H9 (cell line): ENCODE measurements around the gene KIF6. TPM values are rescaled to one million over a fixed set of nuclear protein-coding genes. Genes with fewer than 3 reads are reported as not detected.
A peak's percentile ranks its signal among the peaks of the same experiment; 100 is the strongest.

ENCODE experiments used
- DNase-seq: peaks from one replicate; pipeline ENCODE4 v3.0.0-alpha.2; 2017
- H2AFZ ChIP-seq: one replicate; pipeline ENCODE4 v1.6.1; 2013; ENCODE audit warnings: mild to moderate bottlenecking, low read length, control low read depth, moderate library complexity
- H2AK5ac ChIP-seq: 2 replicates; pipeline ENCODE4 v1.6.1; 2013; ENCODE audit warnings: low read length, control low read depth, mixed read lengths; ENCODE audit not compliant: insufficient read length
- H2BK120ac ChIP-seq: one replicate; pipeline ENCODE4 v1.6.1; 2013; ENCODE audit warnings: low read depth, mild to moderate bottlenecking, low read length, control low read depth, inconsistent platforms; ENCODE audit not compliant: poor library complexity, severe bottlenecking
- H2BK12ac ChIP-seq: 2 replicates; pipeline ENCODE4 v1.6.1; 2013; ENCODE audit warnings: low read length, control low read depth, mixed read lengths, low read depth; ENCODE audit not compliant: insufficient read length
- H2BK15ac ChIP-seq: 2 replicates; pipeline ENCODE4 v1.6.1; 2013; ENCODE audit warnings: low read depth, low read length, control low read depth
- H2BK20ac ChIP-seq: one replicate; pipeline ENCODE4 v1.6.1; 2013; ENCODE audit warnings: low read depth, mild to moderate bottlenecking, low read length, control low read depth, inconsistent platforms; ENCODE audit not compliant: poor library complexity, severe bottlenecking
- H2BK5ac ChIP-seq: 2 replicates; pipeline ENCODE4 v1.6.1; 2013; ENCODE audit warnings: low read length, control low read depth, mixed read lengths; ENCODE audit not compliant: insufficient read length
- H3K14ac ChIP-seq: 2 replicates; pipeline ENCODE4 v1.6.1; 2013; ENCODE audit warnings: low read length, control low read depth; ENCODE audit not compliant: insufficient read depth
- H3K18ac ChIP-seq: 2 replicates; pipeline ENCODE4 v1.6.1; 2013; ENCODE audit warnings: low read depth, mild to moderate bottlenecking, mixed read lengths, low read length, control low read depth; ENCODE audit not compliant: insufficient read length
- H3K23ac ChIP-seq: 2 replicates; pipeline ENCODE4 v1.6.1; 2013; ENCODE audit warnings: low read length, control low read depth, mixed read lengths, low read depth; ENCODE audit not compliant: insufficient read length
- H3K23me2 ChIP-seq: 2 replicates; pipeline ENCODE4 v1.6.1; 2013; ENCODE audit warnings: low read depth, mild to moderate bottlenecking, mixed read lengths, low read length, control low read depth; ENCODE audit not compliant: insufficient read length, poor library complexity, severe bottlenecking
- H3K27ac ChIP-seq: 2 replicates; pipeline ENCODE4 v1.5.1; 2013; ENCODE audit warnings: low read length, control low read depth, mixed read lengths, low read depth; ENCODE audit not compliant: insufficient read length
- H3K27me3 ChIP-seq: 2 replicates; pipeline ENCODE4 v1.6.1; 2013; ENCODE audit warnings: low read length, control low read depth, inconsistent platforms; ENCODE audit not compliant: insufficient read depth
- H3K4ac ChIP-seq: 2 replicates; pipeline ENCODE4 v1.6.1; 2013; ENCODE audit warnings: low read depth, mild to moderate bottlenecking, control low read depth, inconsistent platforms, low read length, moderate library complexity
- H3K4me1 ChIP-seq: 2 replicates; pipeline ENCODE4 v1.6.1; 2013; ENCODE audit warnings: low read length, control low read depth, inconsistent platforms; ENCODE audit not compliant: insufficient read depth
- H3K4me2 ChIP-seq: 2 replicates; pipeline ENCODE4 v1.6.1; 2013; ENCODE audit warnings: low read length, control low read depth, mixed read lengths; ENCODE audit not compliant: insufficient read length, insufficient read depth
- H3K56ac ChIP-seq: 2 replicates; pipeline ENCODE4 v1.6.1; 2013; ENCODE audit warnings: low read depth, mild to moderate bottlenecking, mixed read lengths, low read length, control low read depth; ENCODE audit not compliant: insufficient read length
- H3K79me1 ChIP-seq: 2 replicates; pipeline ENCODE4 v1.6.1; 2013; ENCODE audit warnings: low read depth, mild to moderate bottlenecking, moderate library complexity, low read length, control low read depth, inconsistent platforms; ENCODE audit not compliant: insufficient read depth, poor library complexity, severe bottlenecking
- H3K79me2 ChIP-seq: 2 replicates; pipeline ENCODE4 v1.6.1; 2013; ENCODE audit warnings: low read length, control low read depth, inconsistent platforms; ENCODE audit not compliant: insufficient read depth
- H3K9ac ChIP-seq: 2 replicates; pipeline ENCODE4 v1.6.1; 2013; ENCODE audit warnings: low read length, control low read depth, mixed read lengths; ENCODE audit not compliant: insufficient read length; ENCODE audit errors: extremely low read depth
- H3K9me3 ChIP-seq: one replicate; pipeline ENCODE4 v1.6.1; 2013; ENCODE audit warnings: low read depth, low read length, inconsistent platforms; ENCODE audit not compliant: control insufficient read depth
- H3T11ph ChIP-seq: one replicate; pipeline ENCODE4 v1.6.1; 2013; ENCODE audit warnings: mild to moderate bottlenecking, low read length, control low read depth, inconsistent platforms
- H4K20me1 ChIP-seq: one replicate; pipeline ENCODE4 v1.6.1; 2013; ENCODE audit not compliant: control insufficient read depth, insufficient read length, insufficient read depth
- H4K5ac ChIP-seq: 2 replicates; pipeline ENCODE4 v1.6.1; 2013; ENCODE audit warnings: low read depth, mild to moderate bottlenecking, mixed read lengths, low read length, control low read depth; ENCODE audit not compliant: insufficient read length
- H4K8ac ChIP-seq: replicated peaks from 2 replicates; pipeline ENCODE4 v1.6.1; 2013; ENCODE audit warnings: low read length, control low read depth, mixed read lengths, low read depth; ENCODE audit not compliant: insufficient read length
- H4K91ac ChIP-seq: 2 replicates; pipeline ENCODE4 v1.6.1; 2013; ENCODE audit warnings: low read depth, mild to moderate bottlenecking, moderate library complexity, mixed read lengths, low read length, control low read depth; ENCODE audit not compliant: insufficient read length
- H3K27ac Mint-ChIP-seq, 3 experiments: 2 replicates in 2 of 3; 3 replicates in 1 of 3; pipeline ENCODE4 v1.8.0; 2020 to 2021; ENCODE audit warnings: mixed read lengths in 3 of 3, mild to moderate bottlenecking in 1 of 3, moderate library complexity in 1 of 3
- H3K27me3 Mint-ChIP-seq: 2 replicates; pipeline ENCODE4 v1.8.0; 2021; ENCODE audit warnings: low read depth, mild to moderate bottlenecking, moderate library complexity, mixed read lengths
- H3K36me3 Mint-ChIP-seq, 3 experiments: 2 replicates in 2 of 3; 3 replicates in 1 of 3; pipeline ENCODE4 v1.8.0; 2020 to 2021; ENCODE audit warnings: low read depth in 3 of 3, mixed read lengths in 3 of 3; ENCODE audit not compliant: insufficient read depth in 1 of 3
- H3K4me1 Mint-ChIP-seq, 2 experiments: 2 replicates each; pipeline ENCODE4 v1.8.0; 2020; ENCODE audit warnings: mixed read lengths in 2 of 2
- H3K4me3 Mint-ChIP-seq, 2 experiments: 2 replicates in 1 of 2; 3 replicates in 1 of 2; pipeline ENCODE4 v1.8.0; 2020 to 2021; ENCODE audit warnings: mild to moderate bottlenecking in 2 of 2, mixed read lengths in 2 of 2, moderate library complexity in 1 of 2
- H3K9me3 Mint-ChIP-seq, 2 experiments: 2 replicates in 1 of 2; 3 replicates in 1 of 2; pipeline ENCODE4 v1.8.0; 2020; ENCODE audit warnings: mild to moderate bottlenecking in 2 of 2, mixed read lengths in 2 of 2, moderate library complexity in 1 of 2
- CTCF ChIP-seq: fragments of 200-600 bp; sonication (generic); conservative IDR thresholded peaks from 3 replicates; pipeline ENCODE4 v1.8.0; 2021; ENCODE audit warnings: antibody characterized with exemption, mild to moderate bottlenecking
- WGBS: extraction: QIAGEN DNeasy Blood & Tissue Kit; methylation state at CpG from one replicate; pipeline ENCODE4 v1.1.7; 2013; ENCODE audit warnings: missing lambda C conversion rate, low lambda C conversion rate, mixed read lengths; ENCODE audit not compliant: insufficient read length; ENCODE audit errors: extremely low coverage; 5-methylcytosine and 5-hydroxymethylcytosine counted together
- total RNA-seq: library from RNA; stranded (reverse); gene quantifications from 2 replicates; pipeline ENCODE4 v1.2.1, GENCODE V29; 2021

The KIF6 gene
- total RNA-seq, 1 experiment from 2014 or later = 0.63 TPM

- no CpG with 5 or more reads among the region's 3 CpGs for WGBS
- Histone ChIP-seq H2AK5ac (no peak overlapping the region), H3K9ac (no peak overlapping the region), H4K8ac (no peak overlapping the region), H3K4me1 (no peaks in the 10 kb centered on the region; the same call in 1 of the 2 replicates), H2BK20ac (no peak overlapping the region), H4K5ac (no peak overlapping the region), H3K27ac (no peak overlapping the region), H3K14ac (no peak overlapping the region), H3K27me3 (no peaks in the 10 kb centered on the region), H2AFZ (no peak overlapping the region), H3K23me2 (no peaks in the 10 kb centered on the region), H3K23ac (no peak overlapping the region), H2BK12ac (no peak overlapping the region), H3K9me3 (no peaks in the 10 kb centered on the region), H3T11ph (no peak overlapping the region), H4K20me1 (no peaks in the 10 kb centered on the region), H2BK5ac (no peak overlapping the region), H3K56ac (no peak overlapping the region), H3K79me1 (no peaks in the 10 kb centered on the region), H3K79me2 (no peaks in the 10 kb centered on the region), H3K4me2 (no peak overlapping the region), H2BK120ac (no peak overlapping the region), H4K91ac (no peak overlapping the region), H3K4ac (no peak overlapping the region), H3K18ac (no peak overlapping the region), H2BK15ac (no peak overlapping the region)
- no peaks in the 10 kb centered on the region for H3K9me3 Mint-ChIP-seq
- TF ChIP-seq CTCF = peak; percentile 18; the same call in 2 of the 3 replicates
- peaks cover 12 to 23% of the 10 kb centered on the region in 2 experiments for H3K4me1 Mint-ChIP-seq
- no peak overlapping the region for H3K4me3 Mint-ChIP-seq
- DNase-seq = no peak
- no peak overlapping the region for H3K27ac Mint-ChIP-seq
- H3K36me3 Mint-ChIP-seq = no peaks in the 10 kb centered on the region
- H3K27me3 Mint-ChIP-seq = no peaks in the 10 kb centered on the region
These were observed 309.2 kb downstream of the KIF6 start for GRCh38 chr6:39416026-39416425.
